Keratinocyte (primary cell): ENCODE measurements around the gene B3GLCT. TPM values are rescaled to one million over a fixed set of nuclear protein-coding genes. Genes with fewer than 3 reads are reported as not detected.

Source experiments
- DNase-seq: peaks from one replicate; pipeline ENCODE4 v3.0.0-alpha.2; 2011; ENCODE audit warnings: low read depth, missing footprints, low spot score
- FAIRE-seq: peaks from 2 replicates; lab custom pipeline; 2011; peaks lifted over from hg19 to GRCh38; lab: Jason Lieb, UNC
- H2AFZ ChIP-seq: 2 replicates; pipeline ENCODE4 v1.6.0; 2012; ENCODE audit warnings: low read length, control low read depth, inconsistent platforms; ENCODE audit not compliant: control insufficient read depth
- H3K27ac ChIP-seq: 2 replicates; pipeline ENCODE4 v1.5.1; 2011; ENCODE audit warnings: low read length; ENCODE audit not compliant: control insufficient read depth, insufficient read depth
- H3K27me3 ChIP-seq: 3 replicates; pipeline ENCODE4 v1.6.0; 2011; ENCODE audit warnings: low read length; ENCODE audit not compliant: control insufficient read depth, insufficient read depth; ENCODE audit errors: extremely low read depth
- H3K36me3 ChIP-seq, 2 experiments: 2 replicates in 1 of 2; 3 replicates in 1 of 2; pipeline ENCODE4 v1.5.1; 2011; ENCODE audit warnings: low read length in 2 of 2, mild to moderate bottlenecking in 1 of 2; ENCODE audit not compliant: control insufficient read depth in 2 of 2, insufficient read depth in 2 of 2; ENCODE audit errors: extremely low read depth in 1 of 2
- H3K4me1 ChIP-seq: 3 replicates; pipeline ENCODE4 v1.5.1; 2011; ENCODE audit warnings: low read length; ENCODE audit not compliant: control insufficient read depth, insufficient read depth; ENCODE audit errors: extremely low read depth
- H3K4me2 ChIP-seq: 3 replicates; pipeline ENCODE4 v1.6.0; 2011; ENCODE audit warnings: low read depth, low read length; ENCODE audit not compliant: control insufficient read depth, insufficient read depth; ENCODE audit errors: extremely low read depth
- H3K4me3 ChIP-seq, 3 experiments: fragments of 200-600 bp in 1 of 3; sonication (generic) in 1 of 3; 2 replicates in 2 of 3; 3 replicates in 1 of 3; pipeline ENCODE4 v1.5.1; 2011 to 2016; ENCODE audit warnings: low read length in 3 of 3, mild to moderate bottlenecking in 3 of 3, control low read depth in 2 of 3, inconsistent platforms in 1 of 3, low read depth in 1 of 3, mixed read lengths in 1 of 3, mixed run types in 1 of 3, moderate library complexity in 1 of 3; ENCODE audit not compliant: control insufficient read depth in 2 of 3, insufficient read depth in 2 of 3; ENCODE audit errors: extremely low read depth in 1 of 3
- H3K79me2 ChIP-seq: 2 replicates; pipeline ENCODE4 v1.6.0; 2012; ENCODE audit warnings: low read length; ENCODE audit not compliant: control insufficient read depth, insufficient read depth
- H3K9ac ChIP-seq: 3 replicates; pipeline ENCODE4 v1.6.0; 2011; ENCODE audit warnings: low read length; ENCODE audit not compliant: control insufficient read depth, insufficient read depth; ENCODE audit errors: extremely low read depth
- H3K9me1 ChIP-seq: 3 replicates; pipeline ENCODE4 v1.6.0; 2011; ENCODE audit warnings: low read length; ENCODE audit not compliant: control insufficient read depth, insufficient read depth; ENCODE audit errors: extremely low read depth
- H3K9me3 ChIP-seq: 2 replicates; pipeline ENCODE4 v1.5.1; 2012; ENCODE audit warnings: low read depth, low read length; ENCODE audit not compliant: control insufficient read depth
- H4K20me1 ChIP-seq: 3 replicates; pipeline ENCODE4 v1.6.0; 2011; ENCODE audit warnings: low read length; ENCODE audit not compliant: control insufficient read depth, insufficient read depth; ENCODE audit errors: extremely low read depth
- CTCF ChIP-seq, 3 experiments: IDR thresholded peaks in 1 of 3; conservative IDR thresholded peaks in 1 of 3; optimal IDR thresholded peaks in 1 of 3; 2 replicates in 2 of 3; 3 replicates in 1 of 3; pipeline versions ENCODE3 to v1.5.1; 2011; ENCODE audit warnings: low read length in 3 of 3, mild to moderate bottlenecking in 3 of 3, moderate library complexity in 2 of 3, control low read depth in 1 of 3, inconsistent platforms in 1 of 3; ENCODE audit not compliant: insufficient read depth in 2 of 3; ENCODE audit errors: extremely low read depth in 1 of 3
- EZH2 ChIP-seq: IDR thresholded peaks from one replicate; pipeline ENCODE4 v1.6.1; 2012; ENCODE audit warnings: inconsistent platforms, mild to moderate bottlenecking, low read length, moderate library complexity
- dilution Hi-C: fragments of 300-500 bp; cut with MboI; formaldehyde crosslinking; loops from one replicate; pipeline ENCODE4 v1.7.0; 2020; ENCODE audit warnings: low sequenced_read_pairs; ENCODE audit not compliant: extremely low pct_ligation_motif_present
- polyA plus RNA-seq, 5 experiments: library from polyadenylated mRNA; depleted of rRNA in 3 of 5; stranded (reverse) in 3 of 5; stranded (forward) in 1 of 5; unstranded in 1 of 5; fragments of >200 nt; gene quantifications; 1 replicate in 1 of 5; 2 replicates in 3 of 5; 3 replicates in 1 of 5; pipeline versions ENCODE4 v1.2.1 to v1.2.3, GENCODE V29; 2011 to 2012; ENCODE audit warnings: missing spikeins in 2 of 5, low read depth in 1 of 5, low replicate concordance in 1 of 5

Gene B3GLCT
- polyA plus RNA-seq, 1 donor (not counting 4 experiments of a cell fraction or from before 2014, with no cell fraction given) = 4.4 TPM

DNA sequence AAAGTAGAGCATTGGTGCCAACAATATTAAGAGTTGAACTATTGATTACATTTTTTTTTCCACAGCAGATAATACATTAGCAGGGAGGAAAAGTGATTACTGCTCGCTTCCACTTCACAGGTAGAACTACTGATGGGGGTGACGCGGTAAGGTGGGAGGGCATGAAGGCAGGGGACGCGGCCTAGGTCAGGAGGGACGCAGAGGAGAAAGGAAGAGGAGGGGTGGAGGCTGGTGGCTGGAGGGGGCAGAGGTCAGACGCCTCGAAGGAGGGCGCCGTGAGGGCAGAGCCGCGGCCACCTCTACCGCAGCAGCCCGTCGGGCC is 287 bp upstream of the B3GLCT start:
- no peaks in the 10 kb centered on the region for H3K79me2 ChIP-seq
- TF ChIP-seq CTCF (optimal IDR thresholded peaks at IDR 0.05 in 1 of 3, IDR thresholded peaks at IDR 0.05 in 1 of 3, conservative IDR thresholded peaks at IDR 0.05 in 1 of 3; ENCODE audit: extremely low read depth in 1 of 3, insufficient read depth in 2 of 3, low read length in 3 of 3) (no peak), EZH2 (no peak)
- peak overlapping the region; percentile 74 for H3K4me2 ChIP-seq
- peak overlapping the region; percentile 88 for H2AFZ ChIP-seq
- H3K4me3 ChIP-seq = peak overlapping the region; percentile 49 to 63 (median 55)
- H4K20me1 ChIP-seq = no peaks in the 10 kb centered on the region
- H3K9ac ChIP-seq = peak overlapping the region; percentile 77
- peaks cover 19% of the 10 kb centered on the region for H3K4me1 ChIP-seq
- dilution Hi-C loops = no loop called here
- H3K9me3 ChIP-seq = no peaks in the 10 kb centered on the region
- no peak for DNase-seq
- H3K27ac ChIP-seq = no peak overlapping the region
- no peaks in the 10 kb centered on the region for H3K27me3 ChIP-seq
- FAIRE-seq = no peak
- no peaks in the 10 kb centered on the region for H3K36me3 ChIP-seq
- no peaks in the 10 kb centered on the region for H3K9me1 ChIP-seq

DNA sequence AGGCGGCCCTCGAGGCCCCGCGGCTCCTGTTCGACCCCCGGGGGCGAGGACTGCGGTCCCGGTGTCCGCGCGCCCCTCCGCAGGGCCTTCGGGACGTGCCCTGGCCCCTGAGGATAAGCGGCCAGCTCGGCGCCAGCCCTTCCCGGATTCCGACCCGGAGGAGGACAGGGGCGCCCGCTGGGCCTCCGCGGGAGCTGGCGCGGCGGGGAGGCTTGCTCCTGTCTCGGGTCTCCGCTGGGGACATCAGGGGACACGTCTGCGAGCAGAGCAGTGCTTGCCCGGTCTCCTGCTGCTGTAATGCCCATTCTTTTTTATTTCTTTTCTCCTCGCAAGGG is 829 bp downstream of the B3GLCT start:
- dilution Hi-C loops = no loop called here

More for the DNA sequence above, 829 bp downstream of the B3GLCT start:
- peak overlapping the region; percentile 65 for H2AFZ ChIP-seq
- no peaks in the 10 kb centered on the region for H3K9me3 ChIP-seq
- H3K36me3 ChIP-seq = no peaks in the 10 kb centered on the region
- TF ChIP-seq EZH2 (no peak), CTCF (optimal IDR thresholded peaks at IDR 0.05 in 1 of 3, IDR thresholded peaks at IDR 0.05 in 1 of 3, conservative IDR thresholded peaks at IDR 0.05 in 1 of 3; ENCODE audit: extremely low read depth in 1 of 3, insufficient read depth in 2 of 3, low read length in 3 of 3) (no peak)
- peak overlapping the region; percentile 89 for H3K4me2 ChIP-seq
- no peaks in the 10 kb centered on the region for H4K20me1 ChIP-seq
- H3K9ac ChIP-seq = peak overlapping the region; percentile 77
- H3K9me1 ChIP-seq = no peaks in the 10 kb centered on the region
- H3K27ac ChIP-seq = peak overlapping the region; percentile 60
- no peaks in the 10 kb centered on the region for H3K79me2 ChIP-seq
- peaks cover 24% of the 10 kb centered on the region for H3K4me1 ChIP-seq
- FAIRE-seq = no peak
- peak overlapping the region; percentile 49 to 72 (median 68) for H3K4me3 ChIP-seq
- DNase-seq = no peak
- no peaks in the 10 kb centered on the region for H3K27me3 ChIP-seq
